Parathyroid adenoma (tissue), 2 donors: Measurements from ENCODE around the gene MBD3L3.
A peak's percentile ranks its signal among the peaks of the same experiment; 100 is the strongest.
"Not testable (repeated sequence)": the region's sequence is repeated elsewhere in the genome, so short reads cannot be mapped to it uniquely, and the experiment has no call there.

Experiments used
- H2AFZ ChIP-seq: fragments of 300-600 bp; sonication (generic); one replicate; pipeline ENCODE4 v1.7.0; 2017; ENCODE audit warnings: antibody characterized with exemption, mild to moderate bottlenecking
- H3K27ac ChIP-seq: fragments of 300-600 bp; sonication (generic); one replicate; pipeline ENCODE4 v1.7.0; 2017
- H3K27me3 ChIP-seq: fragments of 300-600 bp; sonication (generic); one replicate; pipeline ENCODE4 v1.7.0; 2017; ENCODE audit warnings: low read length; ENCODE audit not compliant: control insufficient read depth, insufficient read depth
- H3K36me3 ChIP-seq: fragments of 300-600 bp; sonication (generic); one replicate; pipeline ENCODE4 v1.7.0; 2017; ENCODE audit warnings: low read length; ENCODE audit not compliant: control insufficient read depth, insufficient read depth
- H3K4me1 ChIP-seq: fragments of 300-600 bp; sonication (generic); one replicate; pipeline ENCODE4 v1.7.0; 2017; ENCODE audit warnings: control low read depth
- H3K4me2 ChIP-seq: fragments of 300-600 bp; sonication (generic); one replicate; pipeline ENCODE4 v1.7.0; 2017; ENCODE audit warnings: low read length
- H3K4me3 ChIP-seq: fragments of 300-600 bp; sonication (generic); one replicate; pipeline ENCODE4 v1.7.0; 2017; ENCODE audit warnings: low read depth, low read length
- H3K79me2 ChIP-seq: fragments of 300-600 bp; sonication (generic); one replicate; pipeline ENCODE4 v1.7.0; 2017; ENCODE audit warnings: control low read depth
- H3K9ac ChIP-seq: fragments of 300-600 bp; sonication (generic); one replicate; pipeline ENCODE4 v1.7.0; 2017; ENCODE audit warnings: mild to moderate bottlenecking
- H3K9me3 ChIP-seq: fragments of 300-600 bp; sonication (generic); one replicate; pipeline ENCODE4 v1.7.0; 2017; ENCODE audit warnings: low read length; ENCODE audit not compliant: control insufficient read depth
- CTCF ChIP-seq: fragments of 300-600 bp; sonication (generic); IDR thresholded peaks from one replicate; pipeline ENCODE4 v1.7.0; 2017; ENCODE audit warnings: antibody characterized with exemption, mild to moderate bottlenecking
- donor health status: primary hyperparathyroidism.

Gene MBD3L3

GRCh38 chr19:7058576-7058975, at the start of gene MBD3L3:
TSS of gene MBD3L3 (minus strand) at chr19:7058676. CDS start at chr19:7058605, 71 bp downstream.
- H3K36me3 ChIP-seq, H3K79me2 ChIP-seq, H3K27me3 ChIP-seq, H3K9me3 ChIP-seq, H3K4me3 ChIP-seq, H3K9ac ChIP-seq, H3K4me1 ChIP-seq, H3K27ac ChIP-seq, H2AFZ ChIP-seq, H3K4me2 ChIP-seq: not testable (repeated sequence)

GRCh38 chr19:7106711-7107657, 48.5 kb upstream of the MBD3L3 start:
- no peaks in the 10 kb centered on the region for H3K79me2 ChIP-seq
- H3K4me3 ChIP-seq = no peak overlapping the region
- H2AFZ ChIP-seq = no peak overlapping the region
- H3K9me3 ChIP-seq = no peaks in the 10 kb centered on the region
- no peaks in the 10 kb centered on the region for H3K4me1 ChIP-seq
- no peak overlapping the region for H3K9ac ChIP-seq
- H3K36me3 ChIP-seq = no peaks in the 10 kb centered on the region
- TF ChIP-seq CTCF = no peak
- no peak overlapping the region for H3K4me2 ChIP-seq
- H3K27me3 ChIP-seq = no peaks in the 10 kb centered on the region
- no peak overlapping the region for H3K27ac ChIP-seq

GRCh38 chr19:7104747-7105447, 46.4 kb upstream of the MBD3L3 start:
- no peaks in the 10 kb centered on the region for H3K36me3 ChIP-seq
- no peaks in the 10 kb centered on the region for H3K27me3 ChIP-seq
- no peak overlapping the region for H3K4me3 ChIP-seq
- H3K27ac ChIP-seq = no peak overlapping the region
- peaks cover under 1% of the 10 kb centered on the region for H3K4me1 ChIP-seq
- no peak overlapping the region for H3K4me2 ChIP-seq
- TF ChIP-seq CTCF = no peak
- no peak overlapping the region for H2AFZ ChIP-seq
- H3K79me2 ChIP-seq = no peaks in the 10 kb centered on the region
- no peak overlapping the region for H3K9ac ChIP-seq
- no peaks in the 10 kb centered on the region for H3K9me3 ChIP-seq

GRCh38 chr19:7101498-7102253, 43.2 kb upstream of the MBD3L3 start:
- Histone ChIP-seq H3K4me2 (no peak overlapping the region), H3K4me3 (no peak overlapping the region), H3K79me2 (no peaks in the 10 kb centered on the region), H3K27ac (no peak overlapping the region), H3K4me1 (peaks cover 3% of the 10 kb centered on the region), H3K36me3 (no peaks in the 10 kb centered on the region), H2AFZ (no peak overlapping the region), H3K9ac (no peak overlapping the region), H3K9me3 (no peaks in the 10 kb centered on the region), H3K27me3 (no peaks in the 10 kb centered on the region)
- TF ChIP-seq CTCF = no peak

- Histone ChIP-seq H3K9ac (no peak overlapping the region), H3K9me3 (no peaks in the 10 kb centered on the region), H3K4me3 (peak overlapping the region; percentile 99), H3K79me2 (no peaks in the 10 kb centered on the region), H3K4me1 (peaks cover 3% of the 10 kb centered on the region), H3K36me3 (no peaks in the 10 kb centered on the region), H3K27ac (peak overlapping the region; percentile 85), H3K4me2 (peak overlapping the region; percentile 99), H2AFZ (peak overlapping the region; percentile 82), H3K27me3 (no peaks in the 10 kb centered on the region)
- TF ChIP-seq CTCF = no peak
Observed at GRCh38 chr19:7099597-7099921, 41.1 kb upstream of the MBD3L3 start.
